H9 (cell line): Measurements from ENCODE around the gene MARCHF10. TPM values are rescaled to one million over a fixed set of nuclear protein-coding genes. Genes with fewer than 3 reads are reported as not detected.
A peak's percentile ranks its signal among the peaks of the same experiment; 100 is the strongest.

Experiments
- DNase-seq: peaks from one replicate; pipeline ENCODE4 v3.0.0-alpha.2; 2017
- H2AFZ ChIP-seq: one replicate; pipeline ENCODE4 v1.6.1; 2013; ENCODE audit warnings: mild to moderate bottlenecking, low read length, control low read depth, moderate library complexity
- H2AK5ac ChIP-seq: 2 replicates; pipeline ENCODE4 v1.6.1; 2013; ENCODE audit warnings: low read length, control low read depth, mixed read lengths; ENCODE audit not compliant: insufficient read length
- H2BK120ac ChIP-seq: one replicate; pipeline ENCODE4 v1.6.1; 2013; ENCODE audit warnings: low read depth, mild to moderate bottlenecking, low read length, control low read depth, inconsistent platforms; ENCODE audit not compliant: poor library complexity, severe bottlenecking
- H2BK12ac ChIP-seq: 2 replicates; pipeline ENCODE4 v1.6.1; 2013; ENCODE audit warnings: low read length, control low read depth, mixed read lengths, low read depth; ENCODE audit not compliant: insufficient read length
- H2BK15ac ChIP-seq: 2 replicates; pipeline ENCODE4 v1.6.1; 2013; ENCODE audit warnings: low read depth, low read length, control low read depth
- H2BK20ac ChIP-seq: one replicate; pipeline ENCODE4 v1.6.1; 2013; ENCODE audit warnings: low read depth, mild to moderate bottlenecking, low read length, control low read depth, inconsistent platforms; ENCODE audit not compliant: poor library complexity, severe bottlenecking
- H2BK5ac ChIP-seq: 2 replicates; pipeline ENCODE4 v1.6.1; 2013; ENCODE audit warnings: low read length, control low read depth, mixed read lengths; ENCODE audit not compliant: insufficient read length
- H3K14ac ChIP-seq: 2 replicates; pipeline ENCODE4 v1.6.1; 2013; ENCODE audit warnings: low read length, control low read depth; ENCODE audit not compliant: insufficient read depth
- H3K18ac ChIP-seq: 2 replicates; pipeline ENCODE4 v1.6.1; 2013; ENCODE audit warnings: low read depth, mild to moderate bottlenecking, mixed read lengths, low read length, control low read depth; ENCODE audit not compliant: insufficient read length
- H3K23ac ChIP-seq: 2 replicates; pipeline ENCODE4 v1.6.1; 2013; ENCODE audit warnings: low read length, control low read depth, mixed read lengths, low read depth; ENCODE audit not compliant: insufficient read length
- H3K23me2 ChIP-seq: 2 replicates; pipeline ENCODE4 v1.6.1; 2013; ENCODE audit warnings: low read depth, mild to moderate bottlenecking, mixed read lengths, low read length, control low read depth; ENCODE audit not compliant: insufficient read length, poor library complexity, severe bottlenecking
- H3K27ac ChIP-seq: 2 replicates; pipeline ENCODE4 v1.5.1; 2013; ENCODE audit warnings: low read length, control low read depth, mixed read lengths, low read depth; ENCODE audit not compliant: insufficient read length
- H3K27me3 ChIP-seq: 2 replicates; pipeline ENCODE4 v1.6.1; 2013; ENCODE audit warnings: low read length, control low read depth, inconsistent platforms; ENCODE audit not compliant: insufficient read depth
- H3K4ac ChIP-seq: 2 replicates; pipeline ENCODE4 v1.6.1; 2013; ENCODE audit warnings: low read depth, mild to moderate bottlenecking, control low read depth, inconsistent platforms, low read length, moderate library complexity
- H3K4me1 ChIP-seq: 2 replicates; pipeline ENCODE4 v1.6.1; 2013; ENCODE audit warnings: low read length, control low read depth, inconsistent platforms; ENCODE audit not compliant: insufficient read depth
- H3K4me2 ChIP-seq: 2 replicates; pipeline ENCODE4 v1.6.1; 2013; ENCODE audit warnings: low read length, control low read depth, mixed read lengths; ENCODE audit not compliant: insufficient read length, insufficient read depth
- H3K56ac ChIP-seq: 2 replicates; pipeline ENCODE4 v1.6.1; 2013; ENCODE audit warnings: low read depth, mild to moderate bottlenecking, mixed read lengths, low read length, control low read depth; ENCODE audit not compliant: insufficient read length
- H3K79me1 ChIP-seq: 2 replicates; pipeline ENCODE4 v1.6.1; 2013; ENCODE audit warnings: low read depth, mild to moderate bottlenecking, moderate library complexity, low read length, control low read depth, inconsistent platforms; ENCODE audit not compliant: insufficient read depth, poor library complexity, severe bottlenecking
- H3K79me2 ChIP-seq: 2 replicates; pipeline ENCODE4 v1.6.1; 2013; ENCODE audit warnings: low read length, control low read depth, inconsistent platforms; ENCODE audit not compliant: insufficient read depth
- H3K9ac ChIP-seq: 2 replicates; pipeline ENCODE4 v1.6.1; 2013; ENCODE audit warnings: low read length, control low read depth, mixed read lengths; ENCODE audit not compliant: insufficient read length; ENCODE audit errors: extremely low read depth
- H3K9me3 ChIP-seq: one replicate; pipeline ENCODE4 v1.6.1; 2013; ENCODE audit warnings: low read depth, low read length, inconsistent platforms; ENCODE audit not compliant: control insufficient read depth
- H3T11ph ChIP-seq: one replicate; pipeline ENCODE4 v1.6.1; 2013; ENCODE audit warnings: mild to moderate bottlenecking, low read length, control low read depth, inconsistent platforms
- H4K20me1 ChIP-seq: one replicate; pipeline ENCODE4 v1.6.1; 2013; ENCODE audit not compliant: control insufficient read depth, insufficient read length, insufficient read depth
- H4K5ac ChIP-seq: 2 replicates; pipeline ENCODE4 v1.6.1; 2013; ENCODE audit warnings: low read depth, mild to moderate bottlenecking, mixed read lengths, low read length, control low read depth; ENCODE audit not compliant: insufficient read length
- H4K8ac ChIP-seq: replicated peaks from 2 replicates; pipeline ENCODE4 v1.6.1; 2013; ENCODE audit warnings: low read length, control low read depth, mixed read lengths, low read depth; ENCODE audit not compliant: insufficient read length
- H4K91ac ChIP-seq: 2 replicates; pipeline ENCODE4 v1.6.1; 2013; ENCODE audit warnings: low read depth, mild to moderate bottlenecking, moderate library complexity, mixed read lengths, low read length, control low read depth; ENCODE audit not compliant: insufficient read length
- H3K27ac Mint-ChIP-seq, 3 experiments: 2 replicates in 2 of 3; 3 replicates in 1 of 3; pipeline ENCODE4 v1.8.0; 2020 to 2021; ENCODE audit warnings: mixed read lengths in 3 of 3, mild to moderate bottlenecking in 1 of 3, moderate library complexity in 1 of 3
- H3K27me3 Mint-ChIP-seq: 2 replicates; pipeline ENCODE4 v1.8.0; 2021; ENCODE audit warnings: low read depth, mild to moderate bottlenecking, moderate library complexity, mixed read lengths
- H3K36me3 Mint-ChIP-seq, 3 experiments: 2 replicates in 2 of 3; 3 replicates in 1 of 3; pipeline ENCODE4 v1.8.0; 2020 to 2021; ENCODE audit warnings: low read depth in 3 of 3, mixed read lengths in 3 of 3; ENCODE audit not compliant: insufficient read depth in 1 of 3
- H3K4me1 Mint-ChIP-seq, 2 experiments: 2 replicates each; pipeline ENCODE4 v1.8.0; 2020; ENCODE audit warnings: mixed read lengths in 2 of 2
- H3K4me3 Mint-ChIP-seq, 2 experiments: 2 replicates in 1 of 2; 3 replicates in 1 of 2; pipeline ENCODE4 v1.8.0; 2020 to 2021; ENCODE audit warnings: mild to moderate bottlenecking in 2 of 2, mixed read lengths in 2 of 2, moderate library complexity in 1 of 2
- H3K9me3 Mint-ChIP-seq, 2 experiments: 2 replicates in 1 of 2; 3 replicates in 1 of 2; pipeline ENCODE4 v1.8.0; 2020; ENCODE audit warnings: mild to moderate bottlenecking in 2 of 2, mixed read lengths in 2 of 2, moderate library complexity in 1 of 2
- CTCF ChIP-seq: fragments of 200-600 bp; sonication (generic); conservative IDR thresholded peaks from 3 replicates; pipeline ENCODE4 v1.8.0; 2021; ENCODE audit warnings: antibody characterized with exemption, mild to moderate bottlenecking
- WGBS: extraction: QIAGEN DNeasy Blood & Tissue Kit; methylation state at CpG from one replicate; pipeline ENCODE4 v1.1.7; 2013; ENCODE audit warnings: missing lambda C conversion rate, low lambda C conversion rate, mixed read lengths; ENCODE audit not compliant: insufficient read length; ENCODE audit errors: extremely low coverage; 5-methylcytosine and 5-hydroxymethylcytosine counted together
- total RNA-seq: library from RNA; stranded (reverse); gene quantifications from 2 replicates; pipeline ENCODE4 v1.2.1, GENCODE V29; 2021

MARCHF10 gene
- total RNA-seq, 1 experiment from 2014 or later = not detected

- TF ChIP-seq CTCF = no peak
- no peak overlapping the region for H2BK20ac ChIP-seq
- Mint-ChIP-seq H3K4me1 (peaks cover 16 to 24% of the 10 kb centered on the region in 2 experiments), H3K27me3 (peaks cover 6% of the 10 kb centered on the region), H3K27ac (no peak overlapping the region), H3K9me3 (peaks cover under 1 to 1% of the 10 kb centered on the region in 2 experiments; a peak in 4 of 5 replicates), H3K36me3 (peaks cover 0 to under 1% (median 0%) of the 10 kb centered on the region in 3 experiments; a peak in 3 of 7 replicates), H3K4me3 (peak overlapping the region; percentile 62 to 76)
- 100% methylated on average over 2 of the region's 10 CpGs for WGBS
- no peaks in the 10 kb centered on the region for H3K27me3 ChIP-seq
- H2AFZ ChIP-seq = no peak overlapping the region
- H4K91ac ChIP-seq = no peak overlapping the region
- no peak overlapping the region for H3K9ac ChIP-seq
- no peak overlapping the region for H3K23ac ChIP-seq
- no peak overlapping the region for H3K56ac ChIP-seq
- H3K18ac ChIP-seq = no peak overlapping the region
- H3K14ac ChIP-seq = no peak overlapping the region
- H4K5ac ChIP-seq = no peak overlapping the region
- H2BK15ac ChIP-seq = no peak overlapping the region
- H3K27ac ChIP-seq = no peak overlapping the region
- no peak overlapping the region for H3T11ph ChIP-seq
- H3K79me1 ChIP-seq = no peaks in the 10 kb centered on the region
- H3K4ac ChIP-seq = no peak overlapping the region
- H3K23me2 ChIP-seq = peaks cover 3% of the 10 kb centered on the region
- H2BK5ac ChIP-seq = no peak overlapping the region
- no peaks in the 10 kb centered on the region for H3K79me2 ChIP-seq
- no peak for DNase-seq
- H2BK12ac ChIP-seq = no peak overlapping the region
- H2BK120ac ChIP-seq = no peak overlapping the region
- no peaks in the 10 kb centered on the region for H4K20me1 ChIP-seq
- peak overlapping the region; percentile 13 for H3K4me2 ChIP-seq
- H3K4me1 ChIP-seq = no peaks in the 10 kb centered on the region
- no peaks in the 10 kb centered on the region for H3K9me3 ChIP-seq
- no peak overlapping the region for H4K8ac ChIP-seq
- no peak overlapping the region for H2AK5ac ChIP-seq
These were observed 459 bp upstream of the MARCHF10 start for GRCh38 chr17:62808576-62808970.
